ENCODE measurements around the gene RNF157. TPM values are rescaled to one million over a fixed set of nuclear protein-coding genes. Genes with fewer than 3 reads are reported as not detected.
"Not testable (repeated sequence)": the region's sequence is repeated elsewhere in the genome, so short reads cannot be mapped to it uniquely, and the experiment has no call there.

RNF157 gene
- total and polyA plus RNA-seq, 3 experiments from 2014 or later = 10.7 to 13.9 (median 13.9) TPM

DNA sequence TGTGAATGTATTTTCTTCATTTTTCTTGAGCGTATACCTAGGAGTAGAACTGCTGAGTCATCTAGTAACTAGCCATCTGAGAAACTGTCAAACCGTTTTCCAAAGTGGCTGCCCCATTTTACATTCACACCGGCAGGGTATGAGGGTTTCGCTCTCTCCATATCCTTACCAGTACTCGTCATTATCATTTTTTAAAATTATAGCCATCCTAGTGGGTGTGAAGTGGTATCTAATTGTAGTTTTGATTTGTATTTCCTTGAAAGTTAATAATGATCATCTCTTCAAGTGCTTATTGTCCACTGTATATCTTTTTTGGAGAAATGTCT, 6.0 kb downstream of the RNF157 start:
- Mint-ChIP-seq H3K4me3 (peak overlapping the region; percentile 13 to 65 (median 51)), H3K9me3 (peaks cover 0 to 4% (median 0%) of the 10 kb centered on the region in 5 donors), H3K27ac (peak overlapping the region; percentile 0 to 87 (median 70)), H3K4me1 (peaks cover 35 to 70% (median 55%) of the 10 kb centered on the region in 3 donors), H3K27me3 (no peaks in the 10 kb centered on the region), H3K36me3 (peaks cover 0 to 3% (median 0%) of the 10 kb centered on the region in 3 donors)
- DNase-seq = no peak
- Histone ChIP-seq H3K9me3 (ENCODE audit: low read length) (no peaks in the 10 kb centered on the region), H3K4me3 (ENCODE audit: low read length) (no peak overlapping the region), H3K36me3 (ENCODE audit: insufficient read depth, low read length) (no peaks in the 10 kb centered on the region), H3K27ac (ENCODE audit: low read depth, low read length) (no peak overlapping the region), H3K4me1 (ENCODE audit: insufficient read depth, low read length) (peaks cover 24% of the 10 kb centered on the region), H3K27me3 (ENCODE audit: insufficient read depth, low read length, poor library complexity, severe bottlenecking) (no peaks in the 10 kb centered on the region)
- CTCF ChIA-PET = interaction anchor here (1.4 kb wide), 1 partner anchor 46 kb away, joined by 8 read pairs; no protein-coding TSS in a partner anchor
- POLR2A ChIA-PET = no interaction called here

DNA sequence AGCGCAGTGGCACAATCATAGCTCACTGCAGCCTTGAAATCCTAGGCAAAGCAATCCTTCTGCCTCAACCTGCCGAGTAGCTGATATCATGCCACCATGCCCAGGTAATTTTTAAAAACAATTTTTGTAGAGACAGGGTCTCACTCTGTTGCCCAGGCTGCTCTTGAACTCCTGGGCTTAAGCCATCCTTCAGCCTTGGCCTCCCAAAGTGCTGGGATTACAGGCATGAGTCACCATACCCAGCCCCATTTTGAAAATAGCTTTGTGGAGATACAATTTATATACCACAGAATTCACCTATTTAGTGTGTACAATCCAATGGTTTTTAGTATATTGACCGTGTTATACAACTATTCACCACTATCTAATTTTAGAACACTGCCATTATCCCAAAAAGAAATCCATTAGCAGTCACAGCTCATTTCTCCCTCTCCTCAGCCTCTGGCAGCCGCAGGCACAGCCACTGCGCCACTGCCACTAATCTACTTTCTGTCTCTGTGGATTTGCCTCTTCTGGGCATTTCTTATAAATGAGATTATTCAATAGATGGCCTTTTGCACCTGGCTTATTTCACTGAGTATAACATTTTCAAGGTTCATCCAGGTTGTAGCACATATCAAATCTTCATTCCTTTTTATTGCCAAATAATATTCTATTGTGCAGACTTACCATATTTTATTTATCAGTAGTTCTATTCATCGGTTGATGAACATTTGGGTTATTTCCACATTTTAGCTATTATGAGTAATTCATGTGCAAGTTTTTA, 6.5 kb downstream of the RNF157 start:
- H3K4me3 Mint-ChIP-seq = peak overlapping the region; percentile 13 to 65 (median 49)
- CTCF ChIA-PET = interaction anchor here (1.4 kb wide), 1 partner anchor 46 kb away, joined by 8 read pairs; no protein-coding TSS in a partner anchor
- H3K27ac Mint-ChIP-seq = peak overlapping the region; percentile 0 to 87 (median 70)

DNA sequence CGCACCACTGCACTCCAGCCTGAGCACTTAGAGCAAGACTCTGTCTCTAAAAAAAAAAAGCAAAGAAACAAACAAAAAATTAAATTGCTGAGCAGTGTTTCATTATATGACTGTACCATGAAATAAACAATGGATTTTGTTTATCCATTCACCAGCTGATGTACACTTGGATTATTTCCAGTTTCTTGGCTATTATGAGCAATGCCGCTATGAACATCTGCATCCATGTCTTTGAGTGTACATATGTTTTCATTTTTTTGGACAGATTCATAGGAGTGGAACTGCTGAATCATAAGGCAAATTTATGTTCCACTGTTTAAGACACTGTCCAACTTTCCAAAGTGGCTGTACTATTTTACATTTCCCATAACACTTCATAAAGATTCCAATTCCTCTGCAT, 8.0 kb downstream of the RNF157 start:
- POLR2A ChIA-PET = no interaction called here
- no peaks in the 10 kb centered on the region for H3K27me3 Mint-ChIP-seq
- H3K36me3 ChIP-seq (ENCODE audit: insufficient read depth, low read length) = no peaks in the 10 kb centered on the region
- no peak overlapping the region for H3K4me3 ChIP-seq (ENCODE audit: low read length)
- H3K27ac ChIP-seq (ENCODE audit: low read depth, low read length) = no peak overlapping the region
- no peaks in the 10 kb centered on the region for H3K9me3 ChIP-seq (ENCODE audit: low read length)
- H3K9me3 Mint-ChIP-seq = peaks cover 0 to 4% (median 0%) of the 10 kb centered on the region in 5 donors
- CTCF ChIA-PET = interaction anchor here (1.4 kb wide), 1 partner anchor 25 kb away, joined by 4 read pairs; no protein-coding TSS in a partner anchor
- H3K4me1 ChIP-seq (ENCODE audit: insufficient read depth, low read length) = peaks cover 19% of the 10 kb centered on the region
- no peak overlapping the region for H3K27ac Mint-ChIP-seq
- no peak overlapping the region for H3K4me3 Mint-ChIP-seq
- no peaks in the 10 kb centered on the region for H3K27me3 ChIP-seq (ENCODE audit: insufficient read depth, low read length, poor library complexity, severe bottlenecking)
- no peak for DNase-seq
- peaks cover 29 to 63% (median 49%) of the 10 kb centered on the region in 3 donors for H3K4me1 Mint-ChIP-seq
- peaks cover 0 to 3% (median 3%) of the 10 kb centered on the region in 3 donors for H3K36me3 Mint-ChIP-seq

More for the DNA sequence above, 6.5 kb downstream of the RNF157 start:
- no peak for DNase-seq
- POLR2A ChIA-PET = no interaction called here
- H3K27me3 ChIP-seq (ENCODE audit: insufficient read depth, low read length, poor library complexity, severe bottlenecking) = no peaks in the 10 kb centered on the region
- no peaks in the 10 kb centered on the region for H3K27me3 Mint-ChIP-seq
- peaks cover 34 to 70% (median 55%) of the 10 kb centered on the region in 3 donors for H3K4me1 Mint-ChIP-seq
- no peaks in the 10 kb centered on the region for H3K9me3 ChIP-seq (ENCODE audit: low read length)
- no peaks in the 10 kb centered on the region for H3K36me3 ChIP-seq (ENCODE audit: insufficient read depth, low read length)
- peak overlapping the region; percentile 38 for H3K27ac ChIP-seq (ENCODE audit: low read depth, low read length)
- H3K4me1 ChIP-seq (ENCODE audit: insufficient read depth, low read length) = peaks cover 26% of the 10 kb centered on the region
- H3K4me3 ChIP-seq (ENCODE audit: low read length) = no peak overlapping the region
- H3K36me3 Mint-ChIP-seq = peaks cover 0 to 3% (median 0%) of the 10 kb centered on the region in 3 donors
- peaks cover 0 to 4% (median 0%) of the 10 kb centered on the region in 5 donors for H3K9me3 Mint-ChIP-seq

DNA sequence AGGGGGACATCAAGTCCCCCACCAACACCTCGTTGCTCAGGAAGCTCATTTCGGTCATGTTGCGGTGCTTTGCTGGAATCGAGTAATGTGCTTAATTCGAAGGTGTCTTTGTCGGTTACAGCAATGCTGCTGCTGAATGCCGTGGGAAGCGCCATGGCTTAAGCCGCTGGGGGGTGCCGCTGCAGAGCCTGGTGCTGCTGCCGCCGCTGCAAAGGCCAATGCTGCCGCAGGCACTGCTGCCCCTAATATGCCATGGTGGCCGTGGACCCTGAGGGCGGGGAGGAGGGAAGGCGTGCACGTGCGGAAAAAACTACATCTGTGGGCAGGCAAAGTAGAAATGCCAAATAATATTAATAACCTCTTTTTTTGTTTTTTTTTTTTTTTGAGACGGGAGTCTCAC, 13.5 kb downstream of the RNF157 start:
- H3K36me3 ChIP-seq (ENCODE audit: insufficient read depth, low read length); CTCF ChIA-PET; H3K4me1 ChIP-seq (ENCODE audit: insufficient read depth, low read length); H3K27me3 Mint-ChIP-seq; H3K9me3 Mint-ChIP-seq; H3K27ac ChIP-seq (ENCODE audit: low read depth, low read length); POLR2A ChIA-PET; H3K4me3 ChIP-seq (ENCODE audit: low read length); H3K27ac Mint-ChIP-seq; H3K9me3 ChIP-seq (ENCODE audit: low read length); H3K4me3 Mint-ChIP-seq; H3K27me3 ChIP-seq (ENCODE audit: insufficient read depth, low read length, poor library complexity, severe bottlenecking); DNase-seq: not testable (repeated sequence)
- peaks cover 0 to 11% (median 4%) of the 10 kb centered on the region in 3 donors for H3K36me3 Mint-ChIP-seq
- peaks cover 13 to 39% (median 34%) of the 10 kb centered on the region in 3 donors for H3K4me1 Mint-ChIP-seq

DNA sequence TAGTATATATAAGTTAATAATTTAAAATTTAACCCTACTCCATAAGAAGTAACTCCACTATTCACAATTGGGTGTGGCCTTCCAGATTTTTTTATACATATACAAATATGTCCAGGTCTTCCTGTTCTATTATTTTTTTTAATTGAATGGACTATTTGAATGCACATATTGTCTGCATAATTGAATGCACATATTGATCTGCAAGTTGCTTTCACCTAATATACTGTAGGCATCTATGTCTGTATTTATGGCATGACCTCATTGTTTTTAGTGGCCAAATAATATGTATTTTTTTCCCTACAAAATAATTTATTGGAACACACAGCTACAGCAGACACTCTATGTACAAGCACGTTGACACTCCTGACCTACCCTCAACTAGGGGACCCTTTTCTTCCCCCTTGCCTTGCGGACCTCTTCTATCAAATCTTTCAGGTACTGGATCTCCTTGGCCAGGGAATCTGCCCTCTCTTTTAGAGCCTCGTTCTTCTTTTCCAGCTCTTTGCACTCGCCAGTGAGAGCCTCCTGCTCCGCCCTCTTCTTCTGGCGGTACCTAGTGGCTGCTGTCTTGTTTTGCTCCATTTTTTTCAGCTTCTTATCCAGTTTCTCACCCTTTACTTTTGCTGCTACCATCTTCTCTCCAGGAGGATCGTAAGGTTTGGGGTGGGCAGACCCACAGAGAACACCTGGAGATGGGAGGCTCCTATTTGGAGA, 14.8 kb downstream of the RNF157 start:
- Mint-ChIP-seq H3K36me3 (peaks cover 0 to 12% (median 5%) of the 10 kb centered on the region in 3 donors), H3K27ac (peak overlapping the region in 5 of 8 donors; percentile 22 to 84 (median 47)), H3K4me1 (peaks cover 15 to 44% (median 30%) of the 10 kb centered on the region in 3 donors)
- H3K27me3 ChIP-seq (ENCODE audit: insufficient read depth, low read length, poor library complexity, severe bottlenecking); H3K4me3 ChIP-seq (ENCODE audit: low read length); H3K36me3 ChIP-seq (ENCODE audit: insufficient read depth, low read length); H3K9me3 Mint-ChIP-seq; CTCF ChIA-PET; H3K4me3 Mint-ChIP-seq; DNase-seq; H3K27me3 Mint-ChIP-seq; H3K27ac ChIP-seq (ENCODE audit: low read depth, low read length); H3K4me1 ChIP-seq (ENCODE audit: insufficient read depth, low read length); POLR2A ChIA-PET; H3K9me3 ChIP-seq (ENCODE audit: low read length): not testable (repeated sequence)

DNA sequence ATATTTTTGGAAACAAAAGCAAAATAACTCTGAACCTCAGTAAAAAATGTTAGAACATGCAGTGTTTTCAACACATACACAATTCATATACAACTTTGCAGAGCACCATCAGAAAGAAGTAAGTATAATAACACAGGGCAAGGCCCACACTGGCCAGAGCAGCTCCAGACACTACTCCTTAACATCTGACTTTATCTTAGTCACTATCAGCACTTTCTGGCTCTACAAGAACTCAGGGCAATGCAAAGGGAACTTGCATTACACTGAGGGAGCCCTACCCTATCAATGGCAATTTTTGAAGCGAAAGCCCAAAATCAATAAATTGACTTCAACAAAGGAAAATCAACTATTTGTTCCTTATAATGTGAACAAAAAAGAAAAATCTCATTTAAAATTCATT, 16.5 kb downstream of the RNF157 start:
- Histone ChIP-seq H3K36me3 (ENCODE audit: insufficient read depth, low read length) (no peaks in the 10 kb centered on the region), H3K27me3 (ENCODE audit: insufficient read depth, low read length, poor library complexity, severe bottlenecking) (no peaks in the 10 kb centered on the region), H3K4me1 (ENCODE audit: insufficient read depth, low read length) (peaks cover 4% of the 10 kb centered on the region), H3K27ac (ENCODE audit: low read depth, low read length) (no peak overlapping the region), H3K9me3 (ENCODE audit: low read length) (no peaks in the 10 kb centered on the region), H3K4me3 (ENCODE audit: low read length) (no peak overlapping the region)
- Mint-ChIP-seq H3K4me1 (peaks cover 15 to 40% (median 29%) of the 10 kb centered on the region in 3 donors), H3K36me3 (peaks cover 0 to 12% (median 5%) of the 10 kb centered on the region in 3 donors), H3K27me3 (no peaks in the 10 kb centered on the region), H3K9me3 (no peaks in the 10 kb centered on the region), H3K4me3 (no peak overlapping the region), H3K27ac (peak overlapping the region in 2 of 8 donors; percentile 6 to 35)
- no peak for DNase-seq
- ChIA-PET CTCF (no interaction called here), POLR2A (no interaction called here)

DNA sequence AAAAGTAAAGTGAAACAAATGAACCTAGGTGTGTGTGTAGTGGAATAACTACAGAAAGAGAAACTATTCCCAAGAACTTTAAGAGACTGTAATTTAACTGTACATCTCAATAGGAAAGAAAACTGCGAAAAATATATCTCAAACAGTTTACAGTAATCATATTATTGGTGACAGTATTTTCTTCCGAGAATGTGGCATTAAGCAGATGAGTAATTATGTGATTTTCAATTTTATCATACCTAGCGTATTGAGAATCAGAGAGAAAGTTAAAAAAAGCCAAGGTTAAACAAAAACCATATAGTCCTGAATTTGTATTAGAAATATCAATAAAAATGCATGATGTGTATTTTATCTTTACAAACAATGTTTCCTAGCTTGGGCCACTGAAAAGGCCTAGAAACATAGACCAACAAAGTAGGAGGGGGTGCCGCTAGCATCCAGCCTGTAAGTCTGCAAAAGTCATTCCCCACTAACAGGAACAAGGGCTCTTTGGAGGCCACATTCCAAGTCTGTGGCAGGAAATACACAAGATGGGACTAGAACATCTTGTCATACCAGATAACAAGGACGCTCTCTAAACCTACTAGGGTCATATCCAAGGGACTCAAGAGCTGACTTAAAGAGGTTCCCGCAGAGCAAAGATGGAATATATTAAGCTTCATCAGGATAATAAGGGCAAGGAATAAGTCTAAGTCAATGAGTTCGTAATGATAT, 20.5 kb downstream of the RNF157 start:
- peaks cover 23 to 47% (median 33%) of the 10 kb centered on the region in 3 donors for H3K4me1 Mint-ChIP-seq

More for the DNA sequence above, 20.5 kb downstream of the RNF157 start:
- Histone ChIP-seq H3K27me3 (ENCODE audit: insufficient read depth, low read length, poor library complexity, severe bottlenecking) (no peaks in the 10 kb centered on the region), H3K36me3 (ENCODE audit: insufficient read depth, low read length) (no peaks in the 10 kb centered on the region), H3K27ac (ENCODE audit: low read depth, low read length) (no peak overlapping the region), H3K4me3 (ENCODE audit: low read length) (no peak overlapping the region), H3K9me3 (ENCODE audit: low read length) (no peaks in the 10 kb centered on the region), H3K4me1 (ENCODE audit: insufficient read depth, low read length) (no peaks in the 10 kb centered on the region)
- ChIA-PET CTCF (interaction anchor here (0.7 to 1.3 kb wide), 3 partner anchors 21 to 60 kb away, joined by 3 to 6 read pairs (median 3); no protein-coding TSS in a partner anchor), POLR2A (interaction anchor here (0.7 kb wide), 1 partner anchor 899 kb away, joined by 4 read pairs; no protein-coding TSS in a partner anchor)
- peak overlapping the region in 4 of 8 donors; percentile 3 to 70 (median 14) for H3K27ac Mint-ChIP-seq
- H3K36me3 Mint-ChIP-seq = peaks cover 4 to 5% (median 4%) of the 10 kb centered on the region in 3 donors
- H3K4me3 Mint-ChIP-seq = peak overlapping the region in 1 of 7 donors; percentile 27
- no peaks in the 10 kb centered on the region for H3K9me3 Mint-ChIP-seq
- no peak for DNase-seq
- H3K27me3 Mint-ChIP-seq = no peaks in the 10 kb centered on the region

Measured in CD8-positive, alpha-beta memory T cell (primary cell).